Measurements from ENCODE around the gene C5. TPM values are rescaled to one million over a fixed set of nuclear protein-coding genes. Genes with fewer than 3 reads are reported as not detected.

C5 gene
- total RNA-seq, 1 donor from 2014 or later = 5.5 TPM

DNA sequence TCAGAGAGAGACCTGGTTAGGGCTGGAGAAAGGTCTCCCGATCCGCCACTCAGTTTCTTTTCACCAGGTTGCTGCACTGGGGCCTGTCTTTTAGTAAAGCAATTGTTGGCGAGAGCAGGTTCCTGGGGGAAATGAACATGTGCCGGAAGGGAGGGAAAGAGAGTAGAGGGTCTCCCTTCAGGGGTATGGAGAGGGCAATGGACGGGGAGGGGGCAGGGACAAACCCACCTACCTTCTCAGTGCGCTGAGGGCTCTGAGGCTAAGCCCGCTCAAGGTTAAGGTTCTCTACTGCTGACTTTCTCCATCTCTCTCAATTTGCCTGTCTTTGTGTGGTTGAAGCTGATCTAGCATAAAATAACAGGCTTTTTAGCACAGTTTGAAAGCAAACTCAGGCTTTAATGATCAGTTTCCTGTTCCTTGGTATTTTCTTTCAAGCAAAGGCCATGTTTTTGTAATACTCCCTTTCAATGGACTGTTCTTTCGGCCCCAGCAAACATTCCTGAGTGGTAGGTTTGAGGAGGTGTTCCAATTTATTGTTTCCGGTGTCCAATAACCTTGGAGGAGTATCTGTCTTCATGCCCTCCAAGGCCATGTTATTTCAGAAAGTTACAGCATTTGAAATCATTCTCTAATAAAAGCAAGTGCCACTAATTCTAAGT, 98.0 kb downstream of the C5 start:
- H3K36me3 Mint-ChIP-seq = peaks cover 4% of the 10 kb centered on the region
- no peaks in the 10 kb centered on the region for H3K27me3 ChIP-seq
- H3K4me1 ChIP-seq = no peaks in the 10 kb centered on the region
- H3K4me2 ChIP-seq = no peak overlapping the region
- H4K20me1 ChIP-seq (ENCODE audit: low read depth) = no peaks in the 10 kb centered on the region
- TF ChIP-seq, protein P1, sequence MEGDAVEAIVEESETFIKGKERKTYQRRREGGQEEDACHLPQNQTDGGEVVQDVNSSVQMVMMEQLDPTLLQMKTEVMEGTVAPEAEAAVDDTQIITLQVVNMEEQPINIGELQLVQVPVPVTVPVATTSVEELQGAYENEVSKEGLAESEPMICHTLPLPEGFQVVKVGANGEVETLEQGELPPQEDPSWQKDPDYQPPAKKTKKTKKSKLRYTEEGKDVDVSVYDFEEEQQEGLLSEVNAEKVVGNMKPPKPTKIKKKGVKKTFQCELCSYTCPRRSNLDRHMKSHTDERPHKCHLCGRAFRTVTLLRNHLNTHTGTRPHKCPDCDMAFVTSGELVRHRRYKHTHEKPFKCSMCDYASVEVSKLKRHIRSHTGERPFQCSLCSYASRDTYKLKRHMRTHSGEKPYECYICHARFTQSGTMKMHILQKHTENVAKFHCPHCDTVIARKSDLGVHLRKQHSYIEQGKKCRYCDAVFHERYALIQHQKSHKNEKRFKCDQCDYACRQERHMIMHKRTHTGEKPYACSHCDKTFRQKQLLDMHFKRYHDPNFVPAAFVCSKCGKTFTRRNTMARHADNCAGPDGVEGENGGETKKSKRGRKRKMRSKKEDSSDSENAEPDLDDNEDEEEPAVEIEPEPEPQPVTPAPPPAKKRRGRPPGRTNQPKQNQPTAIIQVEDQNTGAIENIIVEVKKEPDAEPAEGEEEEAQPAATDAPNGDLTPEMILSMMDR (IDR thresholded peaks at IDR 0.05) = no peak
- TF ChIP-seq EZH2 (IDR thresholded peaks at IDR 0.05) = no peak
- TF ChIP-seq EZH2phosphoT487 (IDR thresholded peaks at IDR 0.05) = no peak
- no peaks in the 10 kb centered on the region for H3K27me3 Mint-ChIP-seq (ENCODE audit: insufficient read depth, low read depth)
- H3K9me3 Mint-ChIP-seq = no peaks in the 10 kb centered on the region
- no peaks in the 10 kb centered on the region for H3K79me2 ChIP-seq (ENCODE audit: low read depth)
- H2AFZ ChIP-seq (replicated peaks) = no peak overlapping the region
- no peak overlapping the region for H3K27ac Mint-ChIP-seq
- no peak overlapping the region for H3K4me3 ChIP-seq
- no peak overlapping the region for H3K27ac ChIP-seq
- no peaks in the 10 kb centered on the region for H3K4me1 Mint-ChIP-seq
- H3F3A ChIP-seq (ENCODE audit: low read depth) = no peaks in the 10 kb centered on the region
- no peak overlapping the region for H3K9ac ChIP-seq
- DNase-seq (ENCODE audit: low spot score) = no peak
- H3K36me3 ChIP-seq = no peaks in the 10 kb centered on the region
- H3K9me3 ChIP-seq (ENCODE audit: low read depth) = no peaks in the 10 kb centered on the region
- H3K4me3 Mint-ChIP-seq = no peak overlapping the region

- Histone ChIP-seq H3K27ac (no peak overlapping the region), H3F3A (ENCODE audit: low read depth) (no peaks in the 10 kb centered on the region), H3K36me3 (no peaks in the 10 kb centered on the region), H3K9ac (no peak overlapping the region), H3K4me3 (no peak overlapping the region), H4K20me1 (ENCODE audit: low read depth) (no peaks in the 10 kb centered on the region), H3K4me1 (no peaks in the 10 kb centered on the region), H3K27me3 (no peaks in the 10 kb centered on the region), H3K9me3 (ENCODE audit: low read depth) (no peaks in the 10 kb centered on the region), H3K79me2 (ENCODE audit: low read depth) (no peaks in the 10 kb centered on the region), H2AFZ (replicated peaks) (no peak overlapping the region), H3K4me2 (no peak overlapping the region)
- peaks cover 2% of the 10 kb centered on the region for H3K36me3 Mint-ChIP-seq
- H3K27ac Mint-ChIP-seq = no peak overlapping the region
- peaks cover 2% of the 10 kb centered on the region for H3K27me3 Mint-ChIP-seq (ENCODE audit: insufficient read depth, low read depth)
- no peaks in the 10 kb centered on the region for H3K9me3 Mint-ChIP-seq
- H3K4me3 Mint-ChIP-seq = no peak overlapping the region
- H3K4me1 Mint-ChIP-seq = no peaks in the 10 kb centered on the region
- no peak for TF ChIP-seq EZH2phosphoT487 (IDR thresholded peaks at IDR 0.05)
- TF ChIP-seq EZH2 (IDR thresholded peaks at IDR 0.05) = no peak
- TF ChIP-seq, protein P1 (IDR thresholded peaks at IDR 0.05) = no peak
- no peak for DNase-seq (ENCODE audit: low spot score)
Measured at GRCh38 chr9:120950421-120951388, 99.4 kb downstream of the C5 start.

GRCh38 chr9:120949290-120949689, 100.8 kb downstream of the C5 start:
- Mint-ChIP-seq H3K36me3 (peaks cover 2% of the 10 kb centered on the region), H3K27ac (no peak overlapping the region), H3K27me3 (ENCODE audit: insufficient read depth, low read depth) (peaks cover 7% of the 10 kb centered on the region), H3K9me3 (no peaks in the 10 kb centered on the region), H3K4me3 (no peak overlapping the region), H3K4me1 (peaks cover 4% of the 10 kb centered on the region)
- no peak for DNase-seq (ENCODE audit: low spot score)
- no peak overlapping the region for H3K9ac ChIP-seq
- H3K4me3 ChIP-seq = no peak overlapping the region
- H2AFZ ChIP-seq (replicated peaks) = no peak overlapping the region
- H3K36me3 ChIP-seq = no peaks in the 10 kb centered on the region
- H3K9me3 ChIP-seq (ENCODE audit: low read depth) = no peaks in the 10 kb centered on the region
- no peaks in the 10 kb centered on the region for H4K20me1 ChIP-seq (ENCODE audit: low read depth)
- no peaks in the 10 kb centered on the region for H3K27me3 ChIP-seq
- H3K4me1 ChIP-seq = no peaks in the 10 kb centered on the region
- no peak overlapping the region for H3K27ac ChIP-seq
- no peaks in the 10 kb centered on the region for H3F3A ChIP-seq (ENCODE audit: low read depth)
- no peak overlapping the region for H3K4me2 ChIP-seq
- TF ChIP-seq, protein P1 (IDR thresholded peaks at IDR 0.05) = no peak
- TF ChIP-seq EZH2phosphoT487 (IDR thresholded peaks at IDR 0.05) (no peak), EZH2 (IDR thresholded peaks at IDR 0.05) (no peak)
- H3K79me2 ChIP-seq (ENCODE audit: low read depth) = no peaks in the 10 kb centered on the region
